Measurements from ENCODE around the gene ZC3HAV1L.

DNA sequence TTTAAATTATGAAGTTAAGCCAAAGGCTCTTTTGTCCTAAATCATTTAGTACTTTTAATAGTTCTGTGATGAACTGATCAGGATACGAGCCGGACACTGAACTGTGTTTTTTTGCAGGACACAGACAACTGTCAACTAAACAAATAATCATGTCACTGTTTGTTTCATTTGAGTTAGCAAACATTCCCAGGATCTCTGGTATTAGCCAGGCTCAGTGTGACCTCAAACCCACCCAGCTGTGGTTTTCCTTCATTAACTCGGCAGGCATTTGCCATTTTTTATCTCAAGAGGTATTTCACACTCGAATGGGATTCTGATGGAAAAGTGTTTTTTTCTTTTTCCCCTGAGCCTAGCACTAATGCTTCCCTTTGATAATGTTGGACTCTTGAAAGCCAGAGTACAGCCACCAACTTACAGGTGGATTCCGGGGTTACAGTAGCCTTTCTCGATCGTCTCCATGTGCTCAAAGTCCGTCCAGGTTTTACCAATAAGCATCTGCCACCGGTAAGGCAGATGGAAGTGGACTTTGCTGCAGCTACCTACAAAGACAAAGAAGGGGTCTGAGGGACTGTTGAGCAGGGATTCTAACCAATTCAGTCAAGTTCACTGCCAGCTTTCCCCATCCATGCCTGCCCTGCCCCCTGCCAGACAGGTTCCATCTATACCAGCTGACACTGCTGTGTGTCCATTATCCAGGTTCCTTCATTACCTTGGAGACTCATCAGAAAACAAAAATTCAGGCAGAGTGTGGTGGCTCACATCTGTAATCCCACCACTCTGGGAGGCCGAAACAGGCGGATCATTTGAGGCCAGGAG is 40.2 kb upstream of the ZC3HAV1L start:
- TF ChIP-seq ELF4 (IDR thresholded peaks at IDR 0.05), result no peak
- TF ChIP-seq FOXA1 (IDR thresholded peaks at IDR 0.05), result no peak
- TF ChIP-seq FOXM1 (IDR thresholded peaks at IDR 0.05; ENCODE audit: borderline replicate concordance), result no peak
- TF ChIP-seq BHLHE40 (IDR thresholded peaks at IDR 0.05; ENCODE audit: borderline replicate concordance), result no peak
- TF ChIP-seq SP1 (IDR thresholded peaks at IDR 0.05), result no peak
- no peak for TF ChIP-seq ZNF384 (IDR thresholded peaks at IDR 0.05)
- TF ChIP-seq CTBP1 (IDR thresholded peaks at IDR 0.05; ENCODE audit: borderline replicate concordance), result no peak
